Keratinocyte (primary cell): ENCODE results near the gene TNFAIP8.

Experiments used
- EZH2 ChIP-seq: IDR thresholded peaks from one replicate; pipeline ENCODE4 v1.6.1; 2012; ENCODE audit warnings: inconsistent platforms, mild to moderate bottlenecking, low read length, moderate library complexity
- TF ChIP-seq, protein P1 (sequence below), 3 experiments: IDR thresholded peaks in 1 of 3; conservative IDR thresholded peaks in 1 of 3; optimal IDR thresholded peaks in 1 of 3; 2 replicates in 2 of 3; 3 replicates in 1 of 3; pipeline versions ENCODE3 to v1.5.1; 2011; ENCODE audit warnings: low read length in 3 of 3, mild to moderate bottlenecking in 3 of 3, moderate library complexity in 2 of 3, control low read depth in 1 of 3, inconsistent platforms in 1 of 3; ENCODE audit not compliant: insufficient read depth in 2 of 3; ENCODE audit errors: extremely low read depth in 1 of 3

GRCh38 chr5:119318256-119318894 is 37.4 kb upstream of the TNFAIP8 start:
- TF ChIP-seq EZH2 = no peak
- TF ChIP-seq, protein P1, sequence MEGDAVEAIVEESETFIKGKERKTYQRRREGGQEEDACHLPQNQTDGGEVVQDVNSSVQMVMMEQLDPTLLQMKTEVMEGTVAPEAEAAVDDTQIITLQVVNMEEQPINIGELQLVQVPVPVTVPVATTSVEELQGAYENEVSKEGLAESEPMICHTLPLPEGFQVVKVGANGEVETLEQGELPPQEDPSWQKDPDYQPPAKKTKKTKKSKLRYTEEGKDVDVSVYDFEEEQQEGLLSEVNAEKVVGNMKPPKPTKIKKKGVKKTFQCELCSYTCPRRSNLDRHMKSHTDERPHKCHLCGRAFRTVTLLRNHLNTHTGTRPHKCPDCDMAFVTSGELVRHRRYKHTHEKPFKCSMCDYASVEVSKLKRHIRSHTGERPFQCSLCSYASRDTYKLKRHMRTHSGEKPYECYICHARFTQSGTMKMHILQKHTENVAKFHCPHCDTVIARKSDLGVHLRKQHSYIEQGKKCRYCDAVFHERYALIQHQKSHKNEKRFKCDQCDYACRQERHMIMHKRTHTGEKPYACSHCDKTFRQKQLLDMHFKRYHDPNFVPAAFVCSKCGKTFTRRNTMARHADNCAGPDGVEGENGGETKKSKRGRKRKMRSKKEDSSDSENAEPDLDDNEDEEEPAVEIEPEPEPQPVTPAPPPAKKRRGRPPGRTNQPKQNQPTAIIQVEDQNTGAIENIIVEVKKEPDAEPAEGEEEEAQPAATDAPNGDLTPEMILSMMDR (optimal IDR thresholded peaks at IDR 0.05 in 1 of 3, IDR thresholded peaks at IDR 0.05 in 1 of 3, conservative IDR thresholded peaks at IDR 0.05 in 1 of 3; ENCODE audit: extremely low read depth in 1 of 3, insufficient read depth in 2 of 3, low read length in 3 of 3) = no peak
